Measurements from ENCODE around the gene C5orf24. TPM values are rescaled to one million over a fixed set of nuclear protein-coding genes. Genes with fewer than 3 reads are reported as not detected.

C5orf24 gene
- total RNA-seq, 5 donors from 2014 or later (not counting 1 experiment from before 2014, with no cell fraction given) = 23.0 to 34.9 (median 29.0) TPM

GRCh38 chr5:134873494-134873893 is 27.7 kb downstream of the C5orf24 start:
- CTCF ChIA-PET = interaction anchor here in 1 of 2 donors (0.7 to 1.5 kb wide), 6 partner anchors 28 to 135 kb away, joined by 3 to 5 read pairs (median 5); partner anchors contain the start of genes C5orf24, CAMLG and PCBD2
- H3K36me3 Mint-ChIP-seq = peaks cover 4% of the 10 kb centered on the region
- peaks cover 0 to 41% of the 10 kb centered on the region in 2 experiments for H3K4me1 ChIP-seq (ENCODE audit: control insufficient read depth in 1 of 2, extremely low read depth in 1 of 2, insufficient read depth in 2 of 2, low read length in 2 of 2)
- H3K27ac ChIP-seq (ENCODE audit: low read length) = peak overlapping the region; percentile 91
- ATAC-seq (replicated peaks in 1 of 4) (peak; percentile 5 to 18 (median 12)), DNase-seq (peak in 8 of 35 experiments; percentile 5 to 61 (median 12))
- no peaks in the 10 kb centered on the region for H3K9me3 ChIP-seq
- peak overlapping the region; percentile 83 to 96 for H3K27ac Mint-ChIP-seq
- peak overlapping the region; percentile 70 to 80 for H3K4me3 ChIP-seq (ENCODE audit: control insufficient read depth in 1 of 2, extremely low read depth in 1 of 2, low read length in 1 of 2)
- peak overlapping the region; percentile 90 to 93 (median 92) for H3K4me3 Mint-ChIP-seq
- POLR2A ChIA-PET = interaction anchor here in 1 of 2 donors (0.8 to 1.0 kb wide), 2 partner anchors 28 to 137 kb away, joined by 3 to 6 read pairs; partner anchors contain the start of gene C5orf24
- H3K27me3 ChIP-seq (replicated peaks in 1 of 2; ENCODE audit: control insufficient read depth in 2 of 2, extremely low read depth in 1 of 2, insufficient read depth in 2 of 2, low read length in 1 of 2) = no peaks in the 10 kb centered on the region
- WGBS (ENCODE audit: insufficient coverage) = 92% methylated on average over 3 of the region's 6 CpGs
- H3K4me1 Mint-ChIP-seq = peaks cover 36 to 47% (median 42%) of the 10 kb centered on the region in 3 donors
- H3K9me3 Mint-ChIP-seq = no peaks in the 10 kb centered on the region
- no peaks in the 10 kb centered on the region for H3K27me3 Mint-ChIP-seq
- peaks cover 0 to 6% of the 10 kb centered on the region in 2 donors for H3K36me3 ChIP-seq (ENCODE audit: control insufficient read depth in 2 of 2, extremely low read depth in 1 of 2, insufficient read depth in 1 of 2, low read length in 1 of 2)

- POLR2A ChIA-PET = interaction anchor here (0.6 to 1.0 kb wide), 5 partner anchors 29 to 700 kb away, joined by 3 to 23 read pairs (median 3); partner anchors contain the start of genes C5orf24 (in 1 of the 2), CDKL3 (in 1 of the 2) and PPP2CA (in 1 of the 2)
These were observed 28.4 kb downstream of the C5orf24 start, which contains the start of gene TXNDC15 for GRCh38 chr5:134873987-134874830. Gene TXNDC15 (plus strand): TSS chr5:134874371. CDS start chr5:134874428, 57 bp downstream.

GRCh38 chr5:134874831-134875655 is 29.3 kb downstream of the C5orf24 start:
- Mint-ChIP-seq H3K36me3 (peaks cover 6% of the 10 kb centered on the region), H3K4me3 (peak overlapping the region; percentile 90 to 93 (median 92)), H3K27ac (peak overlapping the region; percentile 87 to 96), H3K27me3 (no peaks in the 10 kb centered on the region), H3K9me3 (no peaks in the 10 kb centered on the region), H3K4me1 (peaks cover 49 to 61% (median 56%) of the 10 kb centered on the region in 3 donors)
- DNase-seq (peak in 14 of 35 experiments; percentile 1 to 54 (median 12)), ATAC-seq (replicated peaks in 1 of 4) (peak; percentile 18 to 28 (median 21))
- H3K27me3 ChIP-seq (replicated peaks in 1 of 2; ENCODE audit: control insufficient read depth in 2 of 2, extremely low read depth in 1 of 2, insufficient read depth in 2 of 2, low read length in 1 of 2) = no peaks in the 10 kb centered on the region
- WGBS (ENCODE audit: insufficient coverage) = 4% methylated on average over 11 of the region's 20 CpGs
- no peaks in the 10 kb centered on the region for H3K9me3 ChIP-seq
- CTCF ChIA-PET = interaction anchor here in 1 of 2 donors (1.5 kb wide), 1 partner anchor 29 kb away, joined by 5 read pairs; the partner anchor contains the start of gene PCBD2
- H3K36me3 ChIP-seq (ENCODE audit: control insufficient read depth in 2 of 2, extremely low read depth in 1 of 2, insufficient read depth in 1 of 2, low read length in 1 of 2) = peaks cover 0 to 8% of the 10 kb centered on the region in 2 donors
- H3K4me1 ChIP-seq (ENCODE audit: control insufficient read depth in 1 of 2, extremely low read depth in 1 of 2, insufficient read depth in 2 of 2, low read length in 2 of 2) = peaks cover 0 to 51% of the 10 kb centered on the region in 2 experiments
- peak overlapping the region; percentile 91 for H3K27ac ChIP-seq (ENCODE audit: low read length)
- POLR2A ChIA-PET = no interaction called here
- peak overlapping the region; percentile 70 to 80 for H3K4me3 ChIP-seq (ENCODE audit: control insufficient read depth in 1 of 2, extremely low read depth in 1 of 2, low read length in 1 of 2)

More at GRCh38 chr5:134873987-134874830, 28.4 kb downstream of the C5orf24 start, which contains the start of gene TXNDC15:
- Mint-ChIP-seq H3K4me1 (peaks cover 42 to 52% (median 48%) of the 10 kb centered on the region in 3 donors), H3K9me3 (no peaks in the 10 kb centered on the region), H3K27ac (peak within 1 kb of the TSS; percentile 87 to 96), H3K4me3 (peak within 1 kb of the TSS; percentile 90 to 93 (median 92)), H3K36me3 (peaks cover 4% of the 10 kb centered on the region), H3K27me3 (no peaks in the 10 kb centered on the region)
- Histone ChIP-seq H3K9me3 (no peaks in the 10 kb centered on the region), H3K4me1 (ENCODE audit: control insufficient read depth in 1 of 2, extremely low read depth in 1 of 2, insufficient read depth in 2 of 2, low read length in 2 of 2) (peaks cover 0 to 44% of the 10 kb centered on the region in 2 experiments), H3K36me3 (ENCODE audit: control insufficient read depth in 2 of 2, extremely low read depth in 1 of 2, insufficient read depth in 1 of 2, low read length in 1 of 2) (peaks cover 0 to 7% of the 10 kb centered on the region in 2 donors), H3K27ac (ENCODE audit: low read length) (peak within 1 kb of the TSS; percentile 91), H3K27me3 (replicated peaks in 1 of 2; ENCODE audit: control insufficient read depth in 2 of 2, extremely low read depth in 1 of 2, insufficient read depth in 2 of 2, low read length in 1 of 2) (no peaks in the 10 kb centered on the region), H3K4me3 (ENCODE audit: control insufficient read depth in 1 of 2, extremely low read depth in 1 of 2, low read length in 1 of 2) (peak within 1 kb of the TSS; percentile 70 to 80)
- DNase-seq = peak; percentile 56 to 88 (median 75)
- ATAC-seq (replicated peaks in 1 of 4) = peak; percentile 95 to 97 (median 96)
- 2% methylated on average over 70 of the region's 79 CpGs for WGBS (ENCODE audit: insufficient coverage)
- CTCF ChIA-PET = interaction anchor here in 1 of 2 donors (0.7 to 1.5 kb wide), 5 partner anchors 29 to 136 kb away, joined by 3 to 5 read pairs (median 5); partner anchors contain the start of genes C5orf24, CAMLG and PCBD2

GRCh38 chr5:134877159-134877558 is 31.4 kb downstream of the C5orf24 start:
- Histone ChIP-seq H3K27ac (ENCODE audit: low read length) (no peak overlapping the region), H3K27me3 (replicated peaks in 1 of 2; ENCODE audit: control insufficient read depth in 2 of 2, extremely low read depth in 1 of 2, insufficient read depth in 2 of 2, low read length in 1 of 2) (no peaks in the 10 kb centered on the region), H3K36me3 (ENCODE audit: control insufficient read depth in 2 of 2, extremely low read depth in 1 of 2, insufficient read depth in 1 of 2, low read length in 1 of 2) (peaks cover 0 to 9% of the 10 kb centered on the region in 2 donors), H3K4me3 (ENCODE audit: control insufficient read depth in 1 of 2, extremely low read depth in 1 of 2, low read length in 1 of 2) (no peak overlapping the region), H3K4me1 (ENCODE audit: control insufficient read depth in 1 of 2, extremely low read depth in 1 of 2, insufficient read depth in 2 of 2, low read length in 2 of 2) (peaks cover 0 to 51% of the 10 kb centered on the region in 2 experiments), H3K9me3 (no peaks in the 10 kb centered on the region)
- POLR2A ChIA-PET = interaction anchor here in 1 of 2 donors (0.5 kb wide), 1 partner anchor 284 kb away, joined by 3 read pairs; no protein-coding TSS in a partner anchor
- Mint-ChIP-seq H3K27ac (peak overlapping the region; percentile 41 to 72), H3K9me3 (no peaks in the 10 kb centered on the region), H3K4me3 (peak overlapping the region; percentile 8 to 93 (median 10)), H3K36me3 (peaks cover 8% of the 10 kb centered on the region), H3K27me3 (no peaks in the 10 kb centered on the region), H3K4me1 (peaks cover 55 to 63% (median 62%) of the 10 kb centered on the region in 3 donors)
- DNase-seq (peak in 1 of 35 experiments; percentile 14), ATAC-seq (replicated peaks in 1 of 4) (no peak)
- CTCF ChIA-PET = interaction anchor here in 1 of 2 donors (0.5 to 0.7 kb wide), 2 partner anchors 10 to 685 kb away, joined by 3 to 6 read pairs; no protein-coding TSS in a partner anchor

GRCh38 chr5:134878403-134878802 is 32.6 kb downstream of the C5orf24 start:
- no peaks in the 10 kb centered on the region for H3K9me3 Mint-ChIP-seq
- 95% methylated on average over 3 of the region's 3 CpGs for WGBS (ENCODE audit: insufficient coverage)
- ATAC-seq (replicated peaks in 1 of 4) (no peak), DNase-seq (no peak)
- Histone ChIP-seq H3K4me1 (ENCODE audit: control insufficient read depth in 1 of 2, extremely low read depth in 1 of 2, insufficient read depth in 2 of 2, low read length in 2 of 2) (peaks cover 0 to 48% of the 10 kb centered on the region in 2 experiments), H3K36me3 (ENCODE audit: control insufficient read depth in 2 of 2, extremely low read depth in 1 of 2, insufficient read depth in 1 of 2, low read length in 1 of 2) (peaks cover 0 to 9% of the 10 kb centered on the region in 2 donors), H3K27me3 (replicated peaks in 1 of 2; ENCODE audit: control insufficient read depth in 2 of 2, extremely low read depth in 1 of 2, insufficient read depth in 2 of 2, low read length in 1 of 2) (no peaks in the 10 kb centered on the region), H3K9me3 (no peaks in the 10 kb centered on the region), H3K27ac (ENCODE audit: low read length) (no peak overlapping the region), H3K4me3 (ENCODE audit: control insufficient read depth in 1 of 2, extremely low read depth in 1 of 2, low read length in 1 of 2) (no peak overlapping the region)
- ChIA-PET CTCF (no interaction called here), POLR2A (no interaction called here)
- no peak overlapping the region for H3K4me3 Mint-ChIP-seq
- peaks cover 55 to 59% (median 56%) of the 10 kb centered on the region in 3 donors for H3K4me1 Mint-ChIP-seq
- peak overlapping the region in 1 of 2 donors; percentile 4 for H3K27ac Mint-ChIP-seq
- H3K36me3 Mint-ChIP-seq = peaks cover 8% of the 10 kb centered on the region
- no peaks in the 10 kb centered on the region for H3K27me3 Mint-ChIP-seq
